K562 (cell line): ENCODE results near the gene FOSL1. TPM values are rescaled to one million over a fixed set of nuclear protein-coding genes. Genes with fewer than 3 reads are reported as not detected.
A peak's percentile ranks its signal among the peaks of the same experiment; 100 is the strongest.

Source experiments
- ARHGAP35 ChIP-seq: fragments of 450-650 bp; IDR thresholded peaks from 2 replicates; pipeline ENCODE4 v1.6.1; 2018; ENCODE audit not compliant: partially characterized antibody
- GABPA ChIP-seq: fragments of 200-800 bp; sonication (Bioruptor generic); conservative IDR thresholded peaks from 2 replicates; pipeline ENCODE4 v1.6.1; 2016; ENCODE audit warnings: low read depth, missing genetic modification characterization, missing compliant biosample characterization
- GABPB2 ChIP-seq: fragments of 250-450 bp; sonication (Bioruptor Pico); conservative IDR thresholded peaks from 2 replicates; pipeline ENCODE4 v1.5.1; 2021; ENCODE audit warnings: mild to moderate bottlenecking
- HDAC3 ChIP-seq: fragments of 450-650 bp; IDR thresholded peaks from 2 replicates; pipeline ENCODE4 v1.6.1; 2018; ENCODE audit warnings: borderline replicate concordance, mild to moderate bottlenecking, moderate library complexity; ENCODE audit not compliant: partially characterized antibody
- MAX ChIP-seq: sonication (generic); formaldehyde crosslinking; IDR thresholded peaks from 2 replicates; pipeline ENCODE4 v1.9.0; 2022; ENCODE audit warnings: mild to moderate bottlenecking, missing genetic modification reagents
- MTA3 ChIP-seq: fragments of 450-650 bp; formaldehyde crosslinking; IDR thresholded peaks from 2 replicates; pipeline ENCODE4 v1.6.1; 2017; ENCODE audit warnings: mild to moderate bottlenecking, borderline replicate concordance
- REST ChIP-seq, 2 experiments: fragments of 450-650 bp; formaldehyde crosslinking in 1 of 2; IDR thresholded peaks; 2 replicates each; pipeline versions ENCODE4 v1.4.0 to v1.6.1; 2014 to 2020; ENCODE audit warnings: mild to moderate bottlenecking in 2 of 2, borderline replicate concordance in 1 of 2, low read depth in 1 of 2
- SMC3 ChIP-seq: conservative IDR thresholded peaks from 2 replicates; pipeline ENCODE4 v1.6.1; 2011; ENCODE audit warnings: low read depth, low read length, improper control_type of control experiment; ENCODE audit not compliant: insufficient read depth
- ZFP30 ChIP-seq: fragments of 250-450 bp; sonication (Bioruptor Pico); IDR thresholded peaks from 2 replicates; pipeline ENCODE4 v1.8.0; 2022; ENCODE audit warnings: moderate library complexity, mild to moderate bottlenecking, inconsistent platforms, borderline replicate concordance
- ZNF253 ChIP-seq: fragments of 250-450 bp; sonication (Bioruptor Pico); conservative IDR thresholded peaks from 2 replicates; pipeline ENCODE4 v1.6.1; 2021; ENCODE audit warnings: mild to moderate bottlenecking
- ZNF785 ChIP-seq: fragments of 250-450 bp; sonication (Bioruptor Pico); IDR thresholded peaks from 2 replicates; pipeline ENCODE4 v1.4.0; 2020; ENCODE audit warnings: mild to moderate bottlenecking
- polyA plus RNA-seq, 8 experiments: library from polyadenylated mRNA; depleted of rRNA in 4 of 8; stranded (reverse) in 5 of 8; unstranded in 3 of 8; fragments of >200 nt; fragmentation: Nextera tagmentation in 2 of 8; fragmentation: Illumina TruSeq in 1 of 8; extraction: Ambion mirVana in 2 of 8; extraction: Trizol in 1 of 8; gene quantifications; 2 replicates each; pipeline versions ENCODE4 v1.2.1 to v1.2.3, GENCODE V29; 2011 to 2014; ENCODE audit warnings: inconsistent platforms in 1 of 8, missing spikeins in 1 of 8
- total RNA-seq, 7 experiments: library from RNA; depleted of rRNA in 6 of 7; stranded (reverse); fragments of >200 nt in 6 of 7; fragmentation: Illumina TruSeq in 2 of 7; extraction: Trizol in 2 of 7; gene quantifications; 2 replicates each; pipeline versions ENCODE4 v1.2.1 to v1.2.3, GENCODE V29; 2011 to 2021; ENCODE audit warnings: low replicate concordance in 1 of 7
- TF ChIP-seq, protein P1 (sequence below): sonication (generic); formaldehyde crosslinking; IDR thresholded peaks from 2 replicates; pipeline ENCODE4 v1.8.0; 2023; ENCODE audit warnings: mild to moderate bottlenecking, missing genetic modification reagents
- TF ChIP-seq, protein P2 (sequence below): sonication (generic); formaldehyde crosslinking; IDR thresholded peaks from 2 replicates; pipeline ENCODE4 v1.8.0; 2023; ENCODE audit warnings: mild to moderate bottlenecking, missing genetic modification reagents

The FOSL1 gene
- total and polyA plus RNA-seq, 9 of the 15 experiments (the other 6 are each of a cell fraction or from before 2014, with no cell fraction given) = 3.5 to 39.6 (median 10.0) TPM

- no peak for TF ChIP-seq HDAC3
- peak; percentile 47; the same call in 1 of the 2 replicates for TF ChIP-seq REST (IDR thresholded peaks at IDR 0.05; ENCODE audit: borderline replicate concordance)
- TF ChIP-seq REST (CRISPR knock-in tag; IDR thresholded peaks at IDR 0.05; ENCODE audit: low read depth) = no peak
- TF ChIP-seq SMC3 = no peak
- peak; percentile 19; the same call in 1 of the 2 replicates for TF ChIP-seq MTA3
- TF ChIP-seq GABPA (tag) = no peak
- TF ChIP-seq ZNF785 (CRISPR knock-in tag) = no peak
- TF ChIP-seq, protein P1, sequence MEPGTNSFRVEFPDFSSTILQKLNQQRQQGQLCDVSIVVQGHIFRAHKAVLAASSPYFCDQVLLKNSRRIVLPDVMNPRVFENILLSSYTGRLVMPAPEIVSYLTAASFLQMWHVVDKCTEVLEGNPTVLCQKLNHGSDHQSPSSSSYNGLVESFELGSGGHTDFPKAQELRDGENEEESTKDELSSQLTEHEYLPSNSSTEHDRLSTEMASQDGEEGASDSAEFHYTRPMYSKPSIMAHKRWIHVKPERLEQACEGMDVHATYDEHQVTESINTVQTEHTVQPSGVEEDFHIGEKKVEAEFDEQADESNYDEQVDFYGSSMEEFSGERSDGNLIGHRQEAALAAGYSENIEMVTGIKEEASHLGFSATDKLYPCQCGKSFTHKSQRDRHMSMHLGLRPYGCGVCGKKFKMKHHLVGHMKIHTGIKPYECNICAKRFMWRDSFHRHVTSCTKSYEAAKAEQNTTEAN (CRISPR knock-in tag) = no peak
- TF ChIP-seq, protein P2, sequence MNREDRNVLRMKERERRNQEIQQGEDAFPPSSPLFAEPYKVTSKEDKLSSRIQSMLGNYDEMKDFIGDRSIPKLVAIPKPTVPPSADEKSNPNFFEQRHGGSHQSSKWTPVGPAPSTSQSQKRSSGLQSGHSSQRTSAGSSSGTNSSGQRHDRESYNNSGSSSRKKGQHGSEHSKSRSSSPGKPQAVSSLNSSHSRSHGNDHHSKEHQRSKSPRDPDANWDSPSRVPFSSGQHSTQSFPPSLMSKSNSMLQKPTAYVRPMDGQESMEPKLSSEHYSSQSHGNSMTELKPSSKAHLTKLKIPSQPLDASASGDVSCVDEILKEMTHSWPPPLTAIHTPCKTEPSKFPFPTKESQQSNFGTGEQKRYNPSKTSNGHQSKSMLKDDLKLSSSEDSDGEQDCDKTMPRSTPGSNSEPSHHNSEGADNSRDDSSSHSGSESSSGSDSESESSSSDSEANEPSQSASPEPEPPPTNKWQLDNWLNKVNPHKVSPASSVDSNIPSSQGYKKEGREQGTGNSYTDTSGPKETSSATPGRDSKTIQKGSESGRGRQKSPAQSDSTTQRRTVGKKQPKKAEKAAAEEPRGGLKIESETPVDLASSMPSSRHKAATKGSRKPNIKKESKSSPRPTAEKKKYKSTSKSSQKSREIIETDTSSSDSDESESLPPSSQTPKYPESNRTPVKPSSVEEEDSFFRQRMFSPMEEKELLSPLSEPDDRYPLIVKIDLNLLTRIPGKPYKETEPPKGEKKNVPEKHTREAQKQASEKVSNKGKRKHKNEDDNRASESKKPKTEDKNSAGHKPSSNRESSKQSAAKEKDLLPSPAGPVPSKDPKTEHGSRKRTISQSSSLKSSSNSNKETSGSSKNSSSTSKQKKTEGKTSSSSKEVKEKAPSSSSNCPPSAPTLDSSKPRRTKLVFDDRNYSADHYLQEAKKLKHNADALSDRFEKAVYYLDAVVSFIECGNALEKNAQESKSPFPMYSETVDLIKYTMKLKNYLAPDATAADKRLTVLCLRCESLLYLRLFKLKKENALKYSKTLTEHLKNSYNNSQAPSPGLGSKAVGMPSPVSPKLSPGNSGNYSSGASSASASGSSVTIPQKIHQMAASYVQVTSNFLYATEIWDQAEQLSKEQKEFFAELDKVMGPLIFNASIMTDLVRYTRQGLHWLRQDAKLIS (CRISPR knock-in tag) = no peak
- TF ChIP-seq ARHGAP35 = no peak
- TF ChIP-seq MAX (CRISPR knock-in tag) = peak; percentile 78
- no peak for TF ChIP-seq GABPB2 (CRISPR knock-in tag)
- TF ChIP-seq ZFP30 (CRISPR knock-in tag) = no peak
- TF ChIP-seq ZNF253 (CRISPR knock-in tag) = no peak
Observed at GRCh38 chr11:65856689-65857499, 43.3 kb downstream of the FOSL1 start (continued).
